GM23338 (cell line): ENCODE results near the gene PGAP3.

Experiments
- CTCF ChIP-seq, 2 experiments: fragments of 200-600 bp in 1 of 2; sonication (generic) in 1 of 2; conservative IDR thresholded peaks; 2 replicates each; pipeline versions ENCODE4 v1.5.1 to v1.6.1; 2016 to 2017; ENCODE audit warnings: antibody characterized with exemption in 2 of 2, low read depth in 2 of 2, mild to moderate bottlenecking in 2 of 2, moderate library complexity in 1 of 2
- ETS1 ChIP-seq: IDR thresholded peaks from 2 replicates; pipeline ENCODE4 v1.6.1; 2016; ENCODE audit warnings: antibody characterized with exemption
- EZH2 ChIP-seq: fragments of 200-600 bp; sonication (generic); IDR thresholded peaks from one replicate; pipeline ENCODE4 v1.8.0; 2017; ENCODE audit warnings: antibody characterized with exemption, mild to moderate bottlenecking, low read depth; ENCODE audit not compliant: unreplicated experiment
- POLR2AphosphoS5 ChIP-seq: IDR thresholded peaks from 2 replicates; pipeline ENCODE4 v1.6.1; 2016; ENCODE audit warnings: antibody characterized with exemption, low read depth
- REST ChIP-seq: IDR thresholded peaks from one replicate; pipeline ENCODE4 v1.6.1; 2018; ENCODE audit warnings: antibody characterized with exemption; ENCODE audit not compliant: unreplicated experiment
- ZNF114 ChIP-seq: fragments of 250-450 bp; sonication (Bioruptor Pico); IDR thresholded peaks from 2 replicates; pipeline ENCODE4 v1.5.0; 2020; ENCODE audit warnings: mild to moderate bottlenecking, moderate library complexity
- ZNF331 ChIP-seq: fragments of 250-450 bp; sonication (Bioruptor Pico); IDR thresholded peaks from 2 replicates; pipeline ENCODE4 v1.5.0; 2020; ENCODE audit warnings: low read depth, mild to moderate bottlenecking, moderate library complexity
- ZNF462 ChIP-seq: fragments of 250-450 bp; sonication (Bioruptor Pico); IDR thresholded peaks from 2 replicates; pipeline ENCODE4 v1.5.0; 2020; ENCODE audit warnings: mild to moderate bottlenecking, moderate library complexity

- no peak for TF ChIP-seq CTCF (conservative IDR thresholded peaks at IDR 0.05; ENCODE audit: low read depth in 2 of 2)
- no peak for TF ChIP-seq REST
- no peak for TF ChIP-seq POLR2AphosphoS5
- TF ChIP-seq EZH2, result no peak
- no peak for TF ChIP-seq ZNF114 (CRISPR knock-in tag)
- TF ChIP-seq ZNF462 (CRISPR knock-in tag), result no peak
- no peak for TF ChIP-seq ZNF331 (CRISPR knock-in tag)
- TF ChIP-seq ETS1, result no peak
Observed at GRCh38 chr17:39628655-39629493, 59.0 kb downstream of the PGAP3 start.
